GM21717 (cell line): ENCODE measurements around the gene LRFN2.

Experiments
- ATAC-seq: cut with Tn5 transposase; IDR thresholded peaks from one replicate; pipeline ENCODE4 v1.9.1; 2021; ENCODE audit warnings: mild to moderate bottlenecking, moderate library complexity; ENCODE audit not compliant: unreplicated experiment

LRFN2 gene

GRCh38 chr6:40386200-40386599, 201.0 kb downstream of the LRFN2 start:
- no peak for ATAC-seq

DNA sequence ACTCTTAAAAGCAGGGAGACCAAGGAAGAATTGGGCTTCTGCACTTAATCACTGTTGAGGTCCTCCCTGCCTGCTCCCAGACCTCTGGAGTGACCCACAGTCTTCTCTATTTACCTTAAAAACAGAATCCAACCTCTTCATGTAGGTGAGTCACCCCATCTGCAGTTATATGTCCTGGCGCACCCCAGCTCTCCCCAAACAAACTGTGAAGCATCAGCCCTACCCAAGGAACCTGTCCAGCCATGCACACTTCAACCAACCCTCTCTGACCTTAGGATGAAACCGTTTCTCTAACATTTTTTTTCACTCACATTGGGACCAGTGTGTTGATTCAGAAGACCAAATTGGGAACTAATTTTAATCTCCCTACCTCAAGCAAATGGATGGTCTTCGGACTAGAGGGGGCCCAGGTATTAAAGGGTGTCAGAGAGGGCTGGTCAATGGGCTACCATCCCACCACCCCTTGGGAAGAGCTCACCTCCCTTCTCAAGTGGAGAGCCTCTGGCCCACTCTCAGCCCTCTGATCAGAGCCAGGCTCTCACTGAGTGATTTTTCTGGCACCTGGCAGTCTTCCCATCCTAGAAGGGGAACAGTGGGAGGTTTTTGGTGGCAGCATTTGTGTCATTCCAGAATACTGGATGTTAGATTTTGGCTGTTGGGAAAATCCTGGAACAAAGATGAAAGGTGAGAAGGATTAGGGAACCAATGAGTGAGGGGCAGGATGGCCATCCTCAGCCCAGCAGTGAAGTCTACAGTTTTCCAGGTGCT, 203.6 kb downstream of the LRFN2 start:
- ATAC-seq: no peak

DNA sequence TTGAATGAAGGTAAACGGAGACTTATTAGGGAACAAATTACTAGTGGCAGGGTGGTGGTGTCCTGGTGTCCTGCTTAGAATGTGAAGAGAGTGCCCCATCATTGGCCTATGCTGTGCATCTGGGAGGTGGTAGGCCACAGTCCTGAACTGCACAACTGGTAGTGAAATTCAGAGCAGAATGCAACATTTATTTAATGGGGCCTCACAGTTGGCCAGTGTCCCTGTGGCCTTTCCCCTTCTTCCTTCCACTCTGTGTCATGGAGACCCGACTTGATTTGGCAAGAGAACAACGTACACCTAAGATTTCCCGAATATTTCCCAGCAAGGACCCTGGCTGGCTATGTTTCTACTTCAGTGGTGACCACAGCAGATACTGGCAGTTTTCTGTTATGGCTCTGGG, 206.9 kb downstream of the LRFN2 start:
- ATAC-seq: no peak

GRCh38 chr6:40379811-40380210, 207.4 kb downstream of the LRFN2 start:
- no peak for ATAC-seq

- no peak for ATAC-seq
These were observed 208.5 kb downstream of the LRFN2 start for GRCh38 chr6:40378725-40379074.

DNA sequence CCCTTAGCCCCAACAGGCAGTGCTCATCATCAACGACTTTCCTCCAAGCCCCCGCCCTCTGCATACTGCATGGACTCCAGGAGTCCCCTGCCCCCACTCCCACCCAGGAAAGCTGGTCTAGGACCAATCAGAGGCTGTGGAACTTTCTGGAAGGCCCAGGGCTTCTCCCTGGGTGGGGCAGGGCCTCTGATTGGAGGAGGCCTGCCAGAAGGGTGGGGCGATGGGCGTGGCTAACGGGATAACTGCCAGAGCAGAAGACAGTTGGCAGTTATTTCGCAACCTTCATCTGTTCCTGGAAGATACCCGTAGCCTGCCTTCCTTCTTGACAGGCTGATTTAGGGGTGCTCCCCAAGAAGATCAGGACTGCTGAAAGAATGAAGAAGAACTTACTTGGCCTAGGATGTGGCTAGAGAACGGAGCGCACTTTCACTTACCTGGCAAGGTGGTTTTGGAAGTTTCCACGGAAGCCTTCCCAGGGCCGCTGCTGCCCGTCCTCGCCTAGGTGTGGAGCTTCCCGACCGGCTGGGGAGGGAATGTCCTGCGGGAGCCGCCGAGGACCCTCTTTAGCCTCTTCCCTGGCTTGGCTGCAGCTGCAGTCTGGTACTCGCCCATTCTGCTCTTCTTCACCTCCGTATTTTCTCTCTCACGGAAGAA, 209.0 kb downstream of the LRFN2 start:
- ATAC-seq: no peak

- no peak for ATAC-seq
These were observed 209.9 kb downstream of the LRFN2 start for GRCh38 chr6:40377173-40377806.

DNA sequence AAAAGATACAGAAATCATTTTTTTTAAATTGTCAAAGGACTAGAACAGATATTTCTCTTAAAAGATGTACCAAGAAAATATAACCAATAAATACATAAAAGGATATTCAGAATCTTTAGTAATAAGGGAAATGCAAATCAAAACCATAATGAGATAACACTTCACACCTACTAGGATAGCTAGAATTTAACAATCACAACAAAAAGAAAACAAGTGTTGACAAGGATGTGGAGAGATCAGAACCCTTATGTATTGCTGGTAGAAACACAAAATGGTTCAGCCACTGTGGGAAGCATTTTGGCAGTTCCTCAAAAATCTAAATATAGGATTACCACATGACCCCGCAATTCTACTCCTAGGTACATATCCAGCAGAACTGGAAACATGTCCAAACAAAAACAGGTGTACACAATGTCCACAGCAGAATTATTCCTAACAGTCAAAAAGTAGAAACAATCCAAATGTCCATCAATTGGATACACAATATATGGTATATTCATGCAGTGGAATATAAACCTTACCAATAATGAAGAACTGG, 211.0 kb downstream of the LRFN2 start:
- no peak for ATAC-seq

GRCh38 chr6:40373267-40373666, 213.9 kb downstream of the LRFN2 start:
- ATAC-seq: no peak

DNA sequence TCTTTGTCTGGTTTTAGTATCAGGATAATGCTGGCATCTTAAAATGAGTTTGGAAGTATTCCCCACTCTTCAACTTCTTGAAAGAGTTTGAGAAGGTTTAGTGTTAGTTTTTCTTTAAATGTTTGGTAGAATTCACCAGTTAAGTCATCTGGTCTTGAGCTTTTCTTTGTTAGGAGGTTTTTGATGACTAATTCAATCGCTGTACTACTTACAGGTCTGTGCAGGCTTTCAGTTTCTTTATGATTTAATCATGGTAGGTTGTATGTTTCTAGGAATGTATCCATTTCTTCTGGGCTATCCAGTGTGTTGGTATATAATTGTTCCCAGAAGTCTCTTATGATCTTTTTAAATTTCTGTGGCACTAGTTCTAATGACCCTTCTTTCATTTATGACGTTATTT, 215.5 kb downstream of the LRFN2 start:
- no peak for ATAC-seq

DNA sequence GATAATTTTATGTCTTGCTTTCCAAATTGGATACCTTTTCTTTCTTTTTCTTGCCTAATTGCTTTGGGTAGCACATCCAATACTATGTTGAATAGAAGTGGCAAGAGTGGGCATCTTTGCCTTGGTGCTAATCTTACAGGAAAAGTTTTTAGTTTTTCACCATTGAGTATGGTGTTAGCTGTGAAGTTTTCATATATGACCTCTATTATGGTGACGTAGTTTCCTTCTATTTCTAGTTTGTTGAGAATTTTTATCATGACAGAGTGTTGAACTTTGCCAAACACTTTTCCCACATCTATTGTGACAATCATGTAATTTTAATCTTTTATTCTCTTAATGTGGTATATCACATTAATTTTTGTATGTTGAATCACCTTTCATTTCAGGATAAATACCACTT, 216.1 kb downstream of the LRFN2 start:
- ATAC-seq: no peak

GRCh38 chr6:40369891-40370290, 217.3 kb downstream of the LRFN2 start:
- no peak for ATAC-seq

- no peak for ATAC-seq
These were observed 218.1 kb downstream of the LRFN2 start for GRCh38 chr6:40369042-40369441.

GRCh38 chr6:40362859-40363258, 224.3 kb downstream of the LRFN2 start:
- ATAC-seq: no peak

GRCh38 chr6:40359808-40360207, 227.4 kb downstream of the LRFN2 start:
- no peak for ATAC-seq

DNA sequence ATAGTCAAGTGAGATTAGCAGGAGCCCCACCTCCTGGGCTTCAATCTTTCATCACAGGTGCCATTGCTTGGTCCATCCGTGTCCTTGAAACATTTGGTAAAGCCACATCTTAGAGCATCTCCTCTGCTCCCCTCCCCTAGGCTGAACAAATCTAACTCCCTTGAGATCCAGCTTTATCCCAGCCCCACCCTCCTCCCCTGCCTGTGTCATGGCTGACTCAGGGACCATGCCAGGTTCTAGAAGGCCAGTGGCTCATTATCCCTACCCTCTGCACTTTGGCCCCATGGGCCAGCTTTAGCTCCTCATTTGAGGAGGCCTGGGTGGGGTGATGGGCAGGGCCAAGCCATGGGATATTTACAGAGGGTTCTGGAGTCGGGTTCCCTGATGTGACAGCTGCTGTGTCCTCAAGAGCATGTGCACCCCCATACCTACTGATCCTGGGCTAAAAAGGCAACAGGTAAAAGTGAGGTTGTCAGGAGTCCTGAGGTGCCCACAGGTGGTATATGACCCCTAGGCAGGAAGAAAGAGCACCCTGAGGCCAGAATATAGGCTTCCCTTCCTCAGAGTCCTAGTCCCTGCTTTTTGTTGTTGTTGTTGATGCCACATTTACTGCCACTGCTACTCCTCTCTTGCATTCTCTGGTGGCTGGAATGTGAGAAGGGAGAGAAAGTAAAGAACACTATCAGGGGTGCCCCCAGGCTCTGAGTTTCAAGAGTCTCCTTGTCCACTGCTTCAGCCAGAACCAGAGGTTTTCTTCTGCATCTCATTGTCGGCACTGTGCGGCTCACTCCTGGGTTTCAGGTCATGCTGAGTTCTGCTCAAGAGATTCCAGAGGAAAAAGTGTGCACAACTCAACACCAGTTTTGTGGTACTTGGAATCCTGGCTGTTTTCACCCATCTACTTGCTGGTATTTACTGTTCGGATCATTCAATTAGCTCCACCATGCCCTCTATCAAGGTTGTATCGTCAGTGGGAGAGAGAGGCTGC, 228.4 kb downstream of the LRFN2 start:
- no peak for ATAC-seq

DNA sequence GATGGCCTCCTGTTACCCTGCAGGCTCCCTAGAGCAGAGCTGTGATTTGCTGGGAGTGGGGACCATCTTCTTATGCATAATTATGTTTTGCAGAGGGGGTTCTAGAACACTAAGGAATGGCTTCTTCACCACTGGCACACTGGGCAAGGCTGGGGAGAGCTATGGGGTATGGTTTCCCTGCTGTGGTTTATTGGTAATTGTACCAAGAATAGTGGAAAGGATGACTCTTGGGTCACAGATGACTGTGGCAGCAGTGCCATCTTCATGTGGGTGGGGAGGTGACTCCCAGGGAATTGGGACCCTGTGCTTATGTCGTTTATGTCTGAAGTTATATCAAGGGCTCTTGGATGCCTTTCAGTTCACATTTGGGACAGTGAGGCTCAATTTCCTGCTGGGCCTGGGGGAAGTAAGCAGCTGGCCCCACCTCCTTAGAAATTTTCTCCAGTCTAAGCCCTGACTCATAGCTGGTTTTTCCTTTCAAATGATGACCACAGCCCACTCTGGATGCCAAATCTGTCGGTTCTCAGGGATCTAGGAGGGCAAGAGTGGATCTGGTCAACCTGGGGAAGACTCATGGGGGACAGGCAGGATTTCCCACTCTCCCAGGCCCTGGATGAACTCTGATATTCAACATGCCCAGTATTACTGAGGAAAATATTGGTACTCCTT, 230.8 kb downstream of the LRFN2 start:
- no peak for ATAC-seq

- no peak for ATAC-seq
These were observed 231.6 kb downstream of the LRFN2 start for GRCh38 chr6:40355532-40355931.

DNA sequence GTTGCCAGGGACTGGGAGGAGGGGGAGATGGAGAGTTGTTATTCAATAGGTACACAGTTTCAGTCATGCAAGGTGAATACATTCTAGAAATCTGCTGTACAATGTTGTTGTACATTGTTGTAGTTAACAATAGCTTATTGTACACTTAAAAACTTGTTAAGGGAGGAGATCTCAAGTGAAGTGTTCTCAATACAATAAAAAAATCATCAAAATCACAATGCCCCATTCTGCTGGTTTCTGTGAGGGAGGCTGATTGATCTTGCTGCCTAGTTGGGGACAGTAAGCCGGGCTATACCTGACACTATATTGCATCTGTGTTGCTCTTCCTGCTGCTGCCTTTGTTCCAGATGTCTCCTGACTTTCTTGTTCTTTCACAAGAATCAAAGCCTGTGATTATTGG, 232.1 kb downstream of the LRFN2 start:
- ATAC-seq: no peak

GRCh38 chr6:40353967-40354452, 233.2 kb downstream of the LRFN2 start:
- no peak for ATAC-seq
